GM21717 (cell line): ENCODE data around the gene C19orf73.
"Not testable (repeated sequence)": the region's sequence is repeated elsewhere in the genome, so short reads cannot be mapped to it uniquely, and the experiment has no call there.

Experiments
- ATAC-seq: cut with Tn5 transposase; IDR thresholded peaks from one replicate; pipeline ENCODE4 v1.9.1; 2021; ENCODE audit warnings: mild to moderate bottlenecking, moderate library complexity; ENCODE audit not compliant: unreplicated experiment

The C19orf73 gene

GRCh38 chr19:49148784-49149651 is 30.1 kb upstream of the C19orf73 start:
- ATAC-seq = no peak

- ATAC-seq = no peak
Measured at GRCh38 chr19:49148044-49148682, 29.2 kb upstream of the C19orf73 start.

DNA sequence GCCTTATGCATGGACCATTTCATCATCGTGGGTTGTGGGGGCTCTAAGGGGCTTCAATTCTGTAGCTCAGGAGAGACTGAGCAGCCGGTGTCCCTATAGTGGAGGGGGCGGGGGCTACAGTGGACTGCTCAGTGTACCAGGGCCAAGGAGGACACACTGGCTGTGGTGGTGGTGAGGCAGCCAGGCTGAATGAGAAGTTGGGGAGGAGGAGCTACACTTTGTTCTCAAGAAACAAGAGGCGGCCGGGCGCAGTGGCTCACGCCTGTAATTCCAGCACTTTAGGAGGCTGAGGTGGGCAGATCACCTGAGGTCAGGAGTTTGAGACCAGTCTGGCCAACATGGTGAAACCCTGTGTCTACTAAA is 27.4 kb upstream of the C19orf73 start:
- ATAC-seq = not testable (repeated sequence)

GRCh38 chr19:49145573-49146407 is 26.8 kb upstream of the C19orf73 start:
- no peak for ATAC-seq

DNA sequence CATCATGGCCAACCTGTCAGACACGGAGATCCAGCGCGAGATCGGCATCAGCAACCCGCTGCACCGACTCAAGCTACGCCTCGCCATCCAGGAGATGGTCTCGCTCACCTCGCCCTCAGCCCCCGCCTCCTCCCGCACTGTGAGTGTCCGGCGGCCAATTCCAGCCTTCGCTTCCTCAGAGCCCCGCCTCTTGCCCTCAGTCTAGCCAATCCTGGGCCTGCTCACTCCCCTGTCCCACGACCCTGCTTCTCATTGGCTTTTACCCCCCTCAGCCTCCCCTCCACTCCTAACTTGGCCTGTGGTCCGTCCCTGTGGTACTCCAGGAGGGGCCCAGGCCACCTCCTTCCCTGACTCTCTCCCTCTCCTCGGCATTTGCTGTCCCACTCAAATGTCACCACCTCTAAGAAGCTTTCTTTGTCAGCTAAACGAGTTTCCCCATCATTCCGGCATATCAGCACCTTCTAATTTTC is 24.0 kb upstream of the C19orf73 start:
- no peak for ATAC-seq

DNA sequence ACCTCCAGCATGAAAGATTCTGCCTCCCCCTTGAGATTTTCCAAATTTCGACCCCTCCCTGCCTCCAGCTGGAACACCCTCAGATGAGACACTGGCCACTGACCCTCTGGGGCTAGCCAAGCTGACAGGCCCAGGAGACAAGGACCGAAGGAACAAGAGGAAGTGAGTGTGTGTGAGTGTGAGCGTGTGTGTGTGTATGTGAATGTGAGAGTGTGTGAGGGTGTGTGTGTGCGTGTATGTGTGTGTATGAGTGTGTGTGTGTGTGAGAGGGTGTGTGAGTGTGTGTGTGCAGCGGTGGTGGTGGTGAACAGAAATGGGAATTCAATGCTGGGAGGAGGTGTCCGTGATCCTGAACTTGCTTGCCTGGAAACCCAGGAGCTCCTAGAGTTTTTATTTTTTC is 22.4 kb upstream of the C19orf73 start:
- ATAC-seq = no peak

DNA sequence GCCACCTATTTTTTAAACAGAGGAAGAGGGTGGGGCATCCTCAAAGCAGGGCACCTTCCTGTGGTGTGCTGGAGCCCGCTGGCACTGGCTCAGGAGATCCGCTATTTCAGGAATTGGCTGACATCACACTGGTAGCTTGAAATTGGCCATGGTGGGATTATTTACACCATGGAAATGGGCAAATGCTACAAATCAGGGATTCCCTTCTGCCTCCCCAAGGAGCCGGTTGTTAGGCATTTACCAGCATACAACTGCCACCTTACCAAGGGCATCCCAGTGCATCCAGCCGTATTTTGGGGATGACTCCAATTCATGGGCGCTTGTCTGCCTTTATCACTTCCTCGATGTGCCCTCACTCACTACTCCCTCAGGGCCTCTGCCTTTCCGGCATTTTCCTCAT is 22.0 kb upstream of the C19orf73 start:
- no peak for ATAC-seq

DNA sequence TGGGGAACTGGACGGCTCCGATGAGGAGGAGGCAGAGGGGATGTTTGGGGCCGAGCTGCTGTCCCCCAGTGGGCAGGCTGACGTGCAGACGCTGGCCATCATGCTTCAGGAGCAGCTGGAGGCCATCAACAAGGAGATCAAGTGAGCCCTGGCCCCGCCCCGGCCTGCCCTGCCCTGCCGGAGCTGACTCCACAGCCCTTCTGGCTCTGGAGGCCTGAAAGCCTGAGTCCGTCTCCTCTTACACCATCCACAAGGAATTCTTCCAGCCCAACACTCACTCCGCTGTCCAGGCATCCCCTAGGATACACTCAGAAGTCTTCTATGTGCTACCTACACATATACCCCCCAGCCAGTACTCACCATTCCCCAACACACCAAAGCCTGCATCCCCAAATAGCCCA is 17.8 kb upstream of the C19orf73 start:
- ATAC-seq = no peak

GRCh38 chr19:49135686-49136085 is 16.7 kb upstream of the C19orf73 start:
- ATAC-seq = no peak

DNA sequence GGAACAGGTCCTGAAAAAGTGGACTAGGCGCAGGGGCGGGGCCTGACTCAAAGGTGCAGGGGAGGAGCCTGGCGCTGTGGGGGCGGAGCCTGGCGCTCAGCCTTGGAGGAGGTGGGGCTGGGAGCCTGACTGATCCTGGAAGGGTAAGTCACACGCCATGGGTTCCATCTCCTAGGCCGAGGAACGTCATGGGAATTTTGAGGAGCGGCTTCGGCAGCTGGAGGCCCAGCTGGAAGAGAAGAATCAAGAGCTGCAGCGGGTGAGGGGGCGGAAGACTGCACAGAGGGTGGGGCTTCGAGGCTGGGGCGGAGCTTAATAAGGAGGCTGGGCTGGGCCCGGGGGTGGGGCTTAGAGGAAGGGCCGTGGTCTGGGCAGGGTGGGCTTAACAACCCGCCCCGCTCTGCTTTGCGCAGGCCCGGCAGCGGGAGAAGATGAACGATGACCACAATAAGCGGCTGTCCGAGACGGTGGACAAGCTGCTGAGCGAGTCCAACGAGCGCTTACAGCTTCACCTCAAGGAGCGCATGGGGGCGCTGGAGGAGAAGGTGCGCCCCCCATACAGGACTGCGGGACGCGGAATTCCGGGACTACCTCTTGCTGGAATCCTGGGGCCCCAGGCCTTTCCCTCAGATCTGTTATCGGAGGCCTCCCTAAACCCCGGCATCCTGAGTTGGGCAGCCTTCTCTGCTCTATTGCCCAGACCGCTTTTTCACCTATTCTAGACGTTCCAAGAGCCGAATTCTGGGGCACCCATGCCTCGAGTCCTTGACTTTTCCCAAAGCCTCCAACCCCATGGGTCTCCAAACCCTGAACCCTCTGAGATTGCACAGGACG is 14.9 kb upstream of the C19orf73 start:
- no peak for ATAC-seq

- no peak for ATAC-seq
Measured at GRCh38 chr19:49132974-49133609, 14.1 kb upstream of the C19orf73 start.

DNA sequence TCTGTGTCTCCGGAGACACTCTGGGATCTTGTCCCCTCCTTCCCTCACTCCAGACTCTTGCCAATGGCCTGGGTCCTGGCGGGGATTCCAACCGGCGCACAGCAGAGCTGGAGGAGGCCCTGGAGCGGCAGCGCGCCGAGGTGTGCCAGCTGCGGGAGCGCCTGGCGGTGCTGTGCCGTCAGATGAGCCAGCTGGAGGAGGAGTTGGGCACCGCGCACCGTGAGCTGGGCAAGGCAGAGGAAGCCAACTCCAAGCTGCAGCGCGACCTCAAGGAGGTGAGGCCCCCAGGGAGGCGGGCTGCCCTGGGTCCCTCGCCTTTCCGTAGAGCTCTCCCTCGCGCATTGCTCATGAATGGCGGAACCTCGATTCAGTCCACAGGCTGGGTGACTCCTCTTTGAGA is 11.4 kb upstream of the C19orf73 start:
- ATAC-seq = no peak

- no peak for ATAC-seq
Measured at GRCh38 chr19:49129238-49129583, 10.3 kb upstream of the C19orf73 start.

DNA sequence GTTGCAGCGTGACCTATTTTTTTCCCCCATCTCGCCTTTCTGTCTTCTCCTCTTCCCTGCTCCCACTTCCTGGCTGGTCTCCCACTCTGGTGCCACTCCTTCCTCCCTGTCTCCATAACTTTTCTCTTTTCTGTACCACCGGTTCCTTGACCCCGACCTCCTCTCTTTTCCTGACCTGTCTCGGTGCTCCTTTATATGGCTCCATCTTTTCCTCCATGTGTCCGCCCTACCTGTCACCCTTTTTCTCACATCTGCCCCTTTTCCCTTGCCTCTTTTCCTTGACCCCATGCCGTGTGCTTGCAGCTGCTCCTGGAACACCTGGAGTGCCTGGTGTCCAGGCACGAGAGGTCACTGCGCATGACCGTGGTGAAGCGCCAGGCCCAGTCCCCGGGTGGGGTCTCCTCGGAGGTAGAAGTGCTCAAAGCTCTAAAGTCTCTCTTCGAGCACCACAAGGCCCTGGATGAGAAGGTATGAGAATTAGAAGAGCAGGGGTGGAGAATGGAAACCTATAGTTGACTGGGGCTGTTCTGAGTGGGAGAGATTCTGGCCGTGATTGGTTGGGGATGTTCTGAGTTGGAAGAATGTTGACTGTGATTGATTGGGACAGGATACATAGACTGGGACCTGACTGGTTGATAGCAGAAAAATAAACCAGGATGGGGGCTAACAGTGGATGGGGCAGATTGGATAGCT is 9.7 kb upstream of the C19orf73 start:
- ATAC-seq = no peak

DNA sequence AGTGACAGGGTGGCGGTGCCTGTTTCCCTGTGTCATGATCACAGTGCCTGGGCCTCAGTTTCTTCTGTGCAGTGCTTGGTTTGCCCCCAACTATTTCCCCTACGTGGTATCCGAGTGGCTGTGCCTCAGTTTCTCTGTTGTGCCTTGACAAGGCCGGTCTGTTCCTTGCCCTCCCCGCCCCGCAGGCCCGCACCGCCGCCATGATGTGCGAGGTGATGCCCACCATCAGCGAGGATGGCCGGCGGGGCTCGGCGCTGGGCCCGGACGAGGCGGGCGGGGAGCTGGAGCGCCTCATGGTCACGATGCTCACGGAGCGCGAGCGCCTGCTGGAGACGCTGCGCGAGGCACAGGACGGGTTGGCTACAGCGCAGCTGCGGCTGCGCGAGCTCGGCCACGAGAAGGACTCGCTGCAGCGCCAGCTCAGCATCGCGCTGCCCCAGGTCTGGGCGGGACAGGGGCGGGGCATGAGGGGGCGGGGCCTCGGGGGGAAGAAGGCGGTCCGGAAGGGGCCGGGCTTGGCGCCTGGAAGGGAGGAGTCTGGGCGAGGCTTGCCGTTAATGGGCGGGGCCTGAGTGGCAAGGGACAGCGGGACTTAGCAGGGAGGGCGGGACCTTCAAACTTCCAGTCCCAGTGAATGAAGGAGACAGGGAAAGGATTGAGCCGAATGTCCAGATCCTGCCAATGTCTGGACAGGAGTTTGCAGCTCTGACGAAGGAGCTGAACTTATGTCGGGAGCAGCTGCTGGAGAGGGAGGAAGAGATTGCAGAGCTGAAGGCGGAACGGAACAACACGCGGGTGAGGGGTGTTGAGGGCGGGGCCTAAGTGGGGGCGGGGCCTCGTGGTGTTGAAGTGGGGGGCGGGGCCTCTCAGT is 9.0 kb upstream of the C19orf73 start:
- ATAC-seq = peak; percentile 85

DNA sequence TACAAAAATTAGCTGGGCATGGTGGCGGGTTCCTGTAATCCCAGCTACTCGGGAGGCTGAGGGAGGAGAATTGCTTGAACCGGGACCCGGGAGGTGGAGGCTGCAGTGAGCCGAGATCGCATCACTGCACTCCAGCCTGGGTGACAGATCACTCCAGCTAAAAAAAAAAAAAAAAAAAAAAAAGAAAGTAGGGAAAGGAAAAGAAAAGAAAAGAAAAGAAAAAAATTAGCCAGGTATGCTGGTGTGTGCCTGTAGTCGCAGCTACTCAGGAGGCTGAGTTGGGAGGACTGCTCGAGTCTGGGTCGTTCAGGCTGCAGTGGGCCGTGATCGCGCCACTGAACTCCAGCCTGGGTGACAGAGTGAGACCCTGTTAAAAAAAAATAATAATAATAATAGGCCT is 8.3 kb upstream of the C19orf73 start:
- not testable (repeated sequence) for ATAC-seq

GRCh38 chr19:49126575-49126974 is 7.6 kb upstream of the C19orf73 start:
- ATAC-seq = no peak

DNA sequence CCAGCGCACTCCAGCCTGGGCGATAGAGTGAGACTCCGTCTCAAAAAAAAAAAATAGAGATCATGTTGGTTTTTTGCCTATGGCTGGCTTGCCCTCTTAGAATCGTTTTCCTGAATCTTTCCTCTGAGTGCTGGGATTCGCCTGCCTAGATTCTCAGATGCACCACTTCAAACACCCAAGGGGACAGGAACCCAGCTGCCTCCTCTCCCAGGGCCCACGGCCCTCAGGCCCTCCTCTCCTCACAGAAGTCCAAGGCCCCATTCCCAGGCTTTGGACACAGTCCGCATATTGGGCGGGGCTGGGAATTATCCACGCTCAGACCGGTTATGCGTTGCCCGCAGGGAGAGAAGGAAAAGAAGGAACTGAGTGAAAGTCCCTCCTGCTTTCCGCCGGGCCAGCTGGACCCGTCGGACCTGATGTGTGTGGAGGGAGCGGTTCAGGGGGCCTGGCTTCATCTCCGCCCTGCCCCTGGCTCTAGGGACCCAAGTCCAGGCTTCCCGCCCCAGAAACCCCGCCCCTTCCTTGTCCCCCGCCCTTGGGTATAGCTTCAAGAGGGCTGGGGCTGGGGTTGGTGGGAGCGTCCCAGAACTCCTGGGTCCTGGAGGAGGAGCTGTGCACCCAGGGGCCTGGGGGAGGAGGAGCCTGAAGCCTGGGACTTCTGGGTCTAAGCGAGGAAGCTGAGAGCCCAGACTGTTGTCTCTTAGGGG is 6.2 kb upstream of the C19orf73 start:
- ATAC-seq = no peak
